MM.1S (cell line): ENCODE measurements around the gene BRD3.

Source experiments
- DNase-seq: peaks from one replicate; pipeline ENCODE4 v3.0.0-alpha.2; 2015
- H2AFZ ChIP-seq: fragments of 300-600 bp; sonication (generic); 2 replicates; pipeline ENCODE4 v1.6.0; 2016; ENCODE audit warnings: antibody characterized with exemption, low read length
- H3F3A ChIP-seq: fragments of 300-600 bp; sonication (generic); 2 replicates; pipeline ENCODE4 v1.6.1; 2016; ENCODE audit warnings: mild to moderate bottlenecking, antibody characterized with exemption, low read length, moderate library complexity, mixed read lengths; ENCODE audit not compliant: insufficient read depth
- H3K27ac ChIP-seq: fragments of 300-600 bp; sonication (generic); 2 replicates; pipeline ENCODE4 v1.5.1; 2016; ENCODE audit warnings: mild to moderate bottlenecking, low read length
- H3K27me3 ChIP-seq: fragments of 300-600 bp; sonication (generic); replicated peaks from 2 replicates; pipeline ENCODE4 v1.6.0; 2016; ENCODE audit warnings: low read length; ENCODE audit not compliant: insufficient read depth
- H3K36me3 ChIP-seq: fragments of 300-600 bp; sonication (generic); replicated peaks from 2 replicates; pipeline ENCODE4 v1.6.1; 2016; ENCODE audit warnings: mild to moderate bottlenecking, low read length, mixed read lengths; ENCODE audit not compliant: insufficient read depth
- H3K4me1 ChIP-seq: fragments of 300-600 bp; sonication (generic); 2 replicates; pipeline ENCODE4 v1.6.1; 2016; ENCODE audit warnings: low read length, mixed read lengths
- H3K4me2 ChIP-seq: fragments of 300-600 bp; sonication (generic); 2 replicates; pipeline ENCODE4 v1.6.0; 2016; ENCODE audit warnings: low read depth, low read length
- H3K4me3 ChIP-seq: fragments of 300-600 bp; sonication (generic); 2 replicates; pipeline ENCODE4 v1.5.1; 2016; ENCODE audit warnings: low read length, mixed read lengths
- H3K79me2 ChIP-seq: fragments of 300-600 bp; sonication (generic); 2 replicates; pipeline ENCODE4 v1.6.1; 2016; ENCODE audit warnings: mixed run types, low read length, mixed read lengths
- H3K9ac ChIP-seq: fragments of 300-600 bp; sonication (generic); 2 replicates; pipeline ENCODE4 v1.6.1; 2016; ENCODE audit warnings: low read length, mixed read lengths
- H3K9me2 ChIP-seq: fragments of 300-600 bp; sonication (generic); replicated peaks from 2 replicates; pipeline ENCODE4 v1.6.1; 2016; ENCODE audit warnings: mild to moderate bottlenecking, low read length, mixed read lengths; ENCODE audit not compliant: insufficient read depth
- H3K9me3 ChIP-seq: fragments of 300-600 bp; sonication (generic); replicated peaks from 2 replicates; pipeline ENCODE4 v1.6.1; 2016; ENCODE audit warnings: mild to moderate bottlenecking, low read length, mixed read lengths; ENCODE audit not compliant: insufficient read depth
- H4K20me1 ChIP-seq: fragments of 300-600 bp; sonication (generic); 2 replicates; pipeline ENCODE4 v1.6.1; 2016; ENCODE audit warnings: mild to moderate bottlenecking, low read length, moderate library complexity, mixed read lengths; ENCODE audit not compliant: insufficient read depth
- EZH2 ChIP-seq: fragments of 300-600 bp; sonication (generic); optimal IDR thresholded peaks from 2 replicates; pipeline ENCODE3; 2017; ENCODE audit warnings: low read depth, mild to moderate bottlenecking, antibody characterized with exemption, low read length, mixed read lengths
- EZH2phosphoT487 ChIP-seq: fragments of 300-600 bp; sonication (generic); IDR thresholded peaks from 2 replicates; pipeline ENCODE4 v1.6.1; 2018; ENCODE audit warnings: antibody characterized with exemption, low read length
- TF ChIP-seq, protein P1 (sequence below): fragments of 300-600 bp; sonication (generic); IDR thresholded peaks from 2 replicates; pipeline ENCODE4 v1.5.1; 2016; ENCODE audit warnings: antibody characterized with exemption, low read length, mixed read lengths

The BRD3 gene

DNA sequence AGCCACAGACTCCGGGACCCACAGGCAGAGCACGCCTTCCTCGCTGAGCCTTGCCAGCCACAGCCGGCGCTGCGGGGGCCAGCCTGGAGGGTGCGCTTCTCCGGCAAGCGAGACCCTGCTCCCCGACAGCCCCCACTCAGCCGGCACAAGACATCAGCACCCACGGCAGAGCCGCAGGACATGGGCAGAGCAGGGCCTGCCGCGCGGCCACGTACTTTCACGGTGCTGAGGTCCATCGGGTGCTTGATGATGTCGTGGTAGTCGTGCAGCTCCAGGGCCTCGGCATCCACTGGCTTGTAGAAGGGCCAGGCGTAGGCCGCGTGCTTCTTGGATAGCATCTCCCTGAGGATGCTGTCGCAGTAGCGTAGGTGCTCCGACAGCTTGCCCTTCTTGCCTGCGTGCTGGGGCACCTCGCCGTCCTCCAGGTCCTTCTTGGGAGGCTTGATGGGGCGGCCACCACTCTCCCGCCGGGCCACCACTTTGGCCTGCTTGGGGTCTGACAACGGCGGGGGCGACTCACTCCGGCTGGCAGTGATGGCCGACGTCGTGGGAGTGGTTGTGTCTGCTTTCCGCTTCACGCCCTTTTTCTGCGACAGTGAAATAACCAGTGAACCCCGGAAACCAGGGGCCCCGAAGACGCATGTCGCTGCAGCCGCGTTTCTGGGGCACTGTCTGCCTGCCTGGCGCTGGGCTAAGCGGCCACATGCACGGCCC lies 19.8 kb downstream of the BRD3 start:
- no peaks in the 10 kb centered on the region for H4K20me1 ChIP-seq
- no peaks in the 10 kb centered on the region for H3K36me3 ChIP-seq
- no peak overlapping the region for H3K4me3 ChIP-seq
- no peak overlapping the region for H2AFZ ChIP-seq
- H3K4me2 ChIP-seq: no peak overlapping the region
- H3K4me1 ChIP-seq: no peaks in the 10 kb centered on the region
- no peaks in the 10 kb centered on the region for H3F3A ChIP-seq
- TF ChIP-seq EZH2: no peak
- no peak for TF ChIP-seq EZH2phosphoT487
- TF ChIP-seq, protein P1, sequence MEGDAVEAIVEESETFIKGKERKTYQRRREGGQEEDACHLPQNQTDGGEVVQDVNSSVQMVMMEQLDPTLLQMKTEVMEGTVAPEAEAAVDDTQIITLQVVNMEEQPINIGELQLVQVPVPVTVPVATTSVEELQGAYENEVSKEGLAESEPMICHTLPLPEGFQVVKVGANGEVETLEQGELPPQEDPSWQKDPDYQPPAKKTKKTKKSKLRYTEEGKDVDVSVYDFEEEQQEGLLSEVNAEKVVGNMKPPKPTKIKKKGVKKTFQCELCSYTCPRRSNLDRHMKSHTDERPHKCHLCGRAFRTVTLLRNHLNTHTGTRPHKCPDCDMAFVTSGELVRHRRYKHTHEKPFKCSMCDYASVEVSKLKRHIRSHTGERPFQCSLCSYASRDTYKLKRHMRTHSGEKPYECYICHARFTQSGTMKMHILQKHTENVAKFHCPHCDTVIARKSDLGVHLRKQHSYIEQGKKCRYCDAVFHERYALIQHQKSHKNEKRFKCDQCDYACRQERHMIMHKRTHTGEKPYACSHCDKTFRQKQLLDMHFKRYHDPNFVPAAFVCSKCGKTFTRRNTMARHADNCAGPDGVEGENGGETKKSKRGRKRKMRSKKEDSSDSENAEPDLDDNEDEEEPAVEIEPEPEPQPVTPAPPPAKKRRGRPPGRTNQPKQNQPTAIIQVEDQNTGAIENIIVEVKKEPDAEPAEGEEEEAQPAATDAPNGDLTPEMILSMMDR: no peak
- no peaks in the 10 kb centered on the region for H3K9me2 ChIP-seq
- no peak for DNase-seq
- H3K27ac ChIP-seq: no peak overlapping the region
- H3K27me3 ChIP-seq: no peaks in the 10 kb centered on the region
- H3K79me2 ChIP-seq: no peaks in the 10 kb centered on the region
- no peaks in the 10 kb centered on the region for H3K9me3 ChIP-seq
- H3K9ac ChIP-seq: no peak overlapping the region

DNA sequence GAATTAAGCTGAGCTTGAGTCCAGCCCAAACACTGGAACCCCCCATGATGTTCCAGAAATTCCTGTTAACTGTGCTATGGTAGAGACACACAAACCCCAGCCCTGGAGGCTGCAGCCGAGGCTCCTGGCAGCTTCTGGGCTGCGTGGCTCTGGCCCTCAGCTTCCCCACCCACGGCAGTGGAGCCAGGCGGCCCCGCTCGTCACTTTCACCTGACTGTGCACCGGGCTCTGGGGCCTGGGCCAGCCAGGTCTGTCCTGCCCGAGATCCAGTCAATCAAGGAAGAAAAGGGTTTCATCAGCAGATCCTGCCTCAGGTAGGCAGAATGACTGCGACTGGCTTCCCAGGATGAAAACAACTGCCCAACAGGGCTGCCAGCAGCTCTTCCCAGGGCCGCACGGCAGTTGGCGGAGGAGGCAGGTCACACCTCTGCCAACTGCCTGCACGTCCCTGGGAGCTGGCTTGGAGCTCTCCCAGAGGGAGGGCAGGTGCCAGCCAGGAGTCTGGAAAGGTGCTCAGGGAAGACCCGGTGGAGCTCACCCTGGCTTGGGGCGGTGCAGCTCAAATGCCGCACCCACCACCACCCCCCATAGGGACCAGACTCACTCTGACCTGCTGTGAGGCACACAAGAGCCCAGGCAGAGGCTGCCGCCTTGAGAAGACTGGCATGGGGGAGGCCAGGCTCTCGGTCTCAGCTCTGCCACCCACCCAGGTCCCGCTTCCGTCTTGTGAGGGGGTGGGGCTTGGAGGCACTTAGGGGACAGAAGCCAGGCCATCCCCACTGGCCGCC lies 20.7 kb downstream of the BRD3 start:
- H3K9me2 ChIP-seq: no peaks in the 10 kb centered on the region
- no peak overlapping the region for H3K4me2 ChIP-seq
- no peak for TF ChIP-seq EZH2phosphoT487
- TF ChIP-seq, protein P1: no peak
- no peaks in the 10 kb centered on the region for H4K20me1 ChIP-seq
- no peaks in the 10 kb centered on the region for H3K36me3 ChIP-seq
- no peak overlapping the region for H3K9ac ChIP-seq
- no peak overlapping the region for H3K27ac ChIP-seq
- no peak for DNase-seq
- no peaks in the 10 kb centered on the region for H3K9me3 ChIP-seq
- H3K27me3 ChIP-seq: no peaks in the 10 kb centered on the region
- no peaks in the 10 kb centered on the region for H3K79me2 ChIP-seq
- no peaks in the 10 kb centered on the region for H3F3A ChIP-seq
- H3K4me3 ChIP-seq: no peak overlapping the region
- H3K4me1 ChIP-seq: no peaks in the 10 kb centered on the region
- no peak overlapping the region for H2AFZ ChIP-seq

DNA sequence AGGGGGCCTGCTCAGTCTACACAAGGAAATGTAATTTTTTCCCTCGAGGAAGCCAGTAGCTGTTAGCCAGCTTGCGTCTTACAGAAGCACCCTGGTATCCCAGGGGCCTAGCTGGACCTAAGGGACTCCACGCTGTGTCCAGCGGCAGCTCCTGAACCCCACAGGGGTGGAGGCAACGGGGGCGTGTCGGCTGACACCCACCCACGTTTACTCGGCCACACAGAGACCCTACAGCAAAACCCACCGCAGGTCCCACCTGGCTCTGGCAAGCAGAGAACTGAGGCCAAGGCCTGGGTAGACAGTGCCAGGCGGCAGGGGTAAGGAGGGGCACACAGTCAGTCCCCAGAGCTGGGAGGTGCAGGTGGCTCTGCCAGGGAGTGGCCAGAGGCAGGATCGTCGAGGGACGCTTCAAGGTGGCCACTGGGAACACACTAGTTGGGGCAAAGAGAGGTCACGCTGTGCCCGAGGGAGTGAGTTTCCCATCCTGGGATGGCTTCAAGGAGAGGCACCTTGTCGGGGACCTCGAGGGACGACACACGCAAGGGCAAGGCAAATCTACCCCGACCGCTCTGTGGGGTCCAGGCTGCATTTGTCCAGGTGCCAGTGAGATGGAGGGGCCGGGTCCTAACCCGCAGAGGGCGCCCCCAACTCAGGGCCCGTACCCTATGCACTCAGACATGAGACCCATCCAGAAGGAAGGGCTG lies 21.8 kb downstream of the BRD3 start:
- H4K20me1 ChIP-seq: no peaks in the 10 kb centered on the region

More for the DNA sequence above, 21.8 kb downstream of the BRD3 start:
- TF ChIP-seq, protein P1: no peak
- no peak for TF ChIP-seq EZH2
- no peak for TF ChIP-seq EZH2phosphoT487
- Histone ChIP-seq H3K79me2 (no peaks in the 10 kb centered on the region), H3F3A (no peaks in the 10 kb centered on the region), H3K9me3 (no peaks in the 10 kb centered on the region), H3K9me2 (no peaks in the 10 kb centered on the region), H3K27me3 (no peaks in the 10 kb centered on the region), H3K9ac (no peak overlapping the region), H3K4me2 (no peak overlapping the region), H3K27ac (no peak overlapping the region), H3K36me3 (no peaks in the 10 kb centered on the region), H3K4me1 (no peaks in the 10 kb centered on the region), H3K4me3 (no peak overlapping the region), H2AFZ (no peak overlapping the region)
- no peak for DNase-seq
